Testis (tissue), 3 donors: Measurements from ENCODE around the gene PBX4. TPM values are rescaled to one million over a fixed set of nuclear protein-coding genes. Genes with fewer than 3 reads are reported as not detected.

ENCODE experiments used
- DNase-seq: peaks from one replicate; pipeline ENCODE4 v3.0.0-alpha.2; 2019
- H3K27ac ChIP-seq, 2 donors: fragments of 200-600 bp; sonication (generic); one replicate each; pipeline ENCODE4 v1.5.1; 2019
- H3K27me3 ChIP-seq: fragments of 200-600 bp; sonication (generic); one replicate; pipeline ENCODE4 v1.5.1; 2019
- H3K36me3 ChIP-seq: fragments of 200-600 bp; sonication (generic); one replicate; pipeline ENCODE4 v1.5.1; 2017; ENCODE audit warnings: low read depth; ENCODE audit errors: missing control alignments
- H3K4me1 ChIP-seq: fragments of 200-600 bp; sonication (generic); one replicate; pipeline ENCODE4 v1.5.1; 2019
- H3K4me3 ChIP-seq, 2 donors: fragments of 200-600 bp; sonication (generic); one replicate each; pipeline ENCODE4 v1.5.1; 2017 to 2019
- H3K9me3 ChIP-seq: fragments of 200-600 bp; sonication (generic); one replicate; pipeline ENCODE4 v1.5.1; 2017
- CTCF ChIP-seq, 3 experiments: fragments of 450-650 bp in 2 of 3; fragments of 200-600 bp in 1 of 3; sonication (generic) in 1 of 3; IDR thresholded peaks; one replicate each; pipeline ENCODE4 v1.5.1; 2016 to 2019; ENCODE audit warnings: antibody characterized with exemption in 3 of 3, mild to moderate bottlenecking in 2 of 3, moderate library complexity in 1 of 3
- POLR2A ChIP-seq: fragments of 450-650 bp; IDR thresholded peaks from one replicate; pipeline ENCODE4 v1.6.1; 2017; ENCODE audit warnings: antibody characterized with exemption, mild to moderate bottlenecking, moderate library complexity
- WGBS, 2 donors: methylation state at CpG; one replicate each; pipeline ENCODE4 v1.1.5; 2018; 5-methylcytosine and 5-hydroxymethylcytosine counted together
- intact Hi-C: fragments of 100-400 bp; cut with DNase I; formaldehyde crosslinking; loops from one replicate; pipeline ENCODE4 v1.15.1; 2023; ENCODE audit warnings: low total_unique reads
- polyA plus RNA-seq: library from polyadenylated mRNA; stranded (reverse); fragments of 350-450 nt; fragmentation: Illumina TruSeq; extraction: RNeasy Lipid Tissue Mini Kit (QIAGEN cat#74804); gene quantifications from one replicate; pipeline ENCODE4 v1.2.3, GENCODE V29; 2014; ENCODE audit warnings: low read depth, low replicate concordance; ENCODE audit not compliant: insufficient read depth
- total RNA-seq, 2 donors: library from RNA; depleted of rRNA; stranded (reverse); fragments of >200 nt; gene quantifications; one replicate each; pipeline ENCODE4 v1.2.3, GENCODE V29; 2016

Gene PBX4
- total and polyA plus RNA-seq, 3 donors from 2014 or later: 16.2 to 28.3 (median 18.0) TPM

DNA sequence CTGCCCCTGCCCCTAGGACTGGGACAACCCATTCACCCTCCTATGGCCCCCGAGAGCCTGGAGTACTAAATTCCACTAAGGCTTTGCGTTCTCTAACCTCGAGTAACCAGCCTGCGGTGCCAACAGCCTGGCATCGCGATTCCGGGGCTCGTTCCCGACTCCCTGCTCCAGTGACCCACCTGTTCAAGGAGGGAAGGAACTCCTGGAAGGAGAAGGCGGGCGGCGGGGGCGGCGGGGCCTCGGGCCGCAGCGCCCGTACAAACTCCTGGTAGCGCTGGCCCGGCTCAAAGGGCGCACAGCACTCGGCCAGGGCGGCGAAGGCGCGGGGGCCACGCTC, 18.7 kb upstream of the PBX4 start:
- DNase-seq: no peak
- WGBS, 2 donors: 65 to 67% methylated on average over 10 to 27 of the region's 27 CpGs
- H3K4me3 ChIP-seq: peak overlapping the region; percentile 12 to 49
- H3K27ac ChIP-seq: no peak overlapping the region
- no peaks in the 10 kb centered on the region for H3K27me3 ChIP-seq
- H3K4me1 ChIP-seq: no peaks in the 10 kb centered on the region
- H3K36me3 ChIP-seq: no peaks in the 10 kb centered on the region
- H3K9me3 ChIP-seq: no peaks in the 10 kb centered on the region
- TF ChIP-seq CTCF (IDR thresholded peaks at IDR 0.05) (no peak), POLR2A (no peak)
- intact Hi-C loops: no loop called here

GRCh38 chr19:19636573-19637185, 18.2 kb upstream of the PBX4 start:
- H3K4me1 ChIP-seq: no peaks in the 10 kb centered on the region
- no peaks in the 10 kb centered on the region for H3K36me3 ChIP-seq
- no peak overlapping the region for H3K4me3 ChIP-seq
- no peak for DNase-seq
- intact Hi-C loops: no loop called here
- TF ChIP-seq CTCF (IDR thresholded peaks at IDR 0.05) (no peak), POLR2A (no peak)
- H3K9me3 ChIP-seq: no peaks in the 10 kb centered on the region
- H3K27ac ChIP-seq: no peak overlapping the region
- H3K27me3 ChIP-seq: no peaks in the 10 kb centered on the region
- WGBS, 2 donors: 89 to 91% methylated on average over 8 to 9 of the region's 9 CpGs

- no peaks in the 10 kb centered on the region for H3K4me1 ChIP-seq
- H3K27ac ChIP-seq: no peak overlapping the region
- no peak for DNase-seq
- H3K9me3 ChIP-seq: no peaks in the 10 kb centered on the region
- intact Hi-C loops: no loop called here
- no peaks in the 10 kb centered on the region for H3K27me3 ChIP-seq
- H3K4me3 ChIP-seq: no peak overlapping the region
- no peaks in the 10 kb centered on the region for H3K36me3 ChIP-seq
- no peak for TF ChIP-seq POLR2A
- TF ChIP-seq CTCF (IDR thresholded peaks at IDR 0.05): no peak
- 94 to 98% methylated on average over 13 to 14 of the region's 14 CpGs for WGBS, 2 donors
Measured at GRCh38 chr19:19635313-19635702, 16.8 kb upstream of the PBX4 start.

DNA sequence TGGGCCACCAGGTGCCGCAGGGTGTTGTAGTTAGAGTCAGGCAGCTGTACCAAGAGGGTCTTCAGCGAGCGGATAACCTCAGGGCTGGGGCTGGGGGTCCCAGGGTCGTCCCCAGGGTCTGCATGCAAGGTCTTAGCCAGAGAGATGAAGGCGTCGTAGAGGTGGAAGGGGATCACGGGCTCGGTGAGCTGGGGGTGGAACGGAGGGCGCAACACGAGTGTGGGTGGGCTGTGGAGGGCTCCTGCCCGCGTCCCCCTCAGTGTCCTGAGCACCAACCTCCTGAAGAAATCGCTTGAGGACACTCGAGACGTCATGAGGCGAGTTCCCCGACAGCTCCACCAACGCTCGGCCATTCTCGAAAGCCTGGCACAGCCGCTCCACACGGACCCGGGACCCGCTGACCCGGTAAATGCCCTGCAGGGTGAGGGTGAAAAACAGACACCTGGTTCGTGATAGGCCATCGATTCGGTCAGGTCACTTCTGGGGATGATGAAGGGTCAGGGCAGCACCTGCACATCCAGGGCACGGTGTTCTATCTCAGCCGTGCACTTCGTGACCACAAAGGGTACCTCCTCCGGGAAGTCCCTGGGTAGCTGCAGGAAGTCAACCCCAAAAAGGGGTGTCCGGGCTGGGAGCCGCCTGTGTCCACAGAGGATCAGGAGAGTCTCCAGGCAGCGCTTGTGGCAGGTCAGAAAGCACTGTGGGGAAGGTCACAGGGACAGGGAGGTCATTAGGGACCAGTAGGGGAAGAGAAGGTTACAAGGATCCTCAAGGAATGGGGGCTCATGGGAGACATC, 16.2 kb upstream of the PBX4 start:
- no peak for TF ChIP-seq CTCF (IDR thresholded peaks at IDR 0.05)
- no peak for TF ChIP-seq POLR2A
- Histone ChIP-seq H3K4me1 (no peaks in the 10 kb centered on the region), H3K27ac (no peak overlapping the region), H3K4me3 (no peak overlapping the region), H3K27me3 (no peaks in the 10 kb centered on the region), H3K36me3 (no peaks in the 10 kb centered on the region), H3K9me3 (no peaks in the 10 kb centered on the region)
- WGBS, 2 donors: 91 to 96% methylated on average over 26 to 36 of the region's 36 CpGs
- DNase-seq: no peak
- intact Hi-C loops: no loop called here
